Stimulated activated CD4-positive, alpha-beta T cell treated with anti-CD3 and anti-CD28 coated beads, Interleukin-2, amount 100 ng/mL, for 48 hours (primary cell): Measurements from ENCODE around the gene HAT1.
"Not testable (repeated sequence)": the region's sequence is repeated elsewhere in the genome, so short reads cannot be mapped to it uniquely, and the experiment has no call there.

Experiments used
- DNase-seq, 2 donors: peaks; one replicate each; pipeline ENCODE4 v3.0.0-alpha.2; 2020

The HAT1 gene, protein sequence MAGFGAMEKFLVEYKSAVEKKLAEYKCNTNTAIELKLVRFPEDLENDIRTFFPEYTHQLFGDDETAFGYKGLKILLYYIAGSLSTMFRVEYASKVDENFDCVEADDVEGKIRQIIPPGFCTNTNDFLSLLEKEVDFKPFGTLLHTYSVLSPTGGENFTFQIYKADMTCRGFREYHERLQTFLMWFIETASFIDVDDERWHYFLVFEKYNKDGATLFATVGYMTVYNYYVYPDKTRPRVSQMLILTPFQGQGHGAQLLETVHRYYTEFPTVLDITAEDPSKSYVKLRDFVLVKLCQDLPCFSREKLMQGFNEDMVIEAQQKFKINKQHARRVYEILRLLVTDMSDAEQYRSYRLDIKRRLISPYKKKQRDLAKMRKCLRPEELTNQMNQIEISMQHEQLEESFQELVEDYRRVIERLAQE

DNA sequence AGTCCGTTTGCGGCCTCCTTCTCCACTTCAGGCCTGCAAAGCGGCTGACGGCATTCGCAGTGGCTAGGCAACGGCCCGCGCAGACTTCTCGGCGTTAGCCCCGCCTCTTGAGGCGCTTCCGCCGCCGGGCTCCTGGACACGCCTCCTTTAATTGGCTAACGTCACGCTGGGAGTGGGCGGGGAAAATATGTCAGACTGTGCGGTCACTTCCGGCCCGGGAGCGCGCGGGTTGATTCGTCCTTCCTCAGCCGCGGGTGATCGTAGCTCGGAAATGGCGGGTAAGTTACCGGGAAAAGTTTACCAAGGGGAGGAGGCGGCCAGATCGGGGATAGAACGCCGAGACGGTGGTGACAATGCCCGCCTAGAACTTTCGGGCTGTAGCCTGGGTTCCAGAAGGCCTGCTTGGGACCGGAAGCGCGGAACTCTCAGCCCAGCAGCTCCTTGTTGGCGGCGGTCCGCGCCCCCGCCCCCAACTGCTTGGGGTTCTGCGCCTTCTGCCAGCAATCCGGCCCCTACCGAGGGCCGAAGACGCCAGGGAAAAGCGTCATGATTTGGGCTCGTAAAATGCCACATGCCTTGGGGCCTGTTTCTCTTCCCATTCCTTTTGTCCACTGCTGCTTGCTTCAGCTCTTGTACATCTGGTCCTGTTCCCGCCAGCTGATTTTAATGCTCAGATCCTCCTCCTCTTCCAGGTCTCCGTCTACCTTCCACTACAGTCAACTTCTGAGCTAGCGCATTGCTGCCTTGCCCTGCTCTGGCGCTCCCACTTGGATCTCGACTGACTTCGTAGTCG, at the start of gene HAT1:
Gene HAT1 (plus strand): TSS at position 232 of the 793 bp plus-strand sequence. CDS start 40 bp downstream, at position 272.
- DNase-seq = peak; percentile 97 to 98

DNA sequence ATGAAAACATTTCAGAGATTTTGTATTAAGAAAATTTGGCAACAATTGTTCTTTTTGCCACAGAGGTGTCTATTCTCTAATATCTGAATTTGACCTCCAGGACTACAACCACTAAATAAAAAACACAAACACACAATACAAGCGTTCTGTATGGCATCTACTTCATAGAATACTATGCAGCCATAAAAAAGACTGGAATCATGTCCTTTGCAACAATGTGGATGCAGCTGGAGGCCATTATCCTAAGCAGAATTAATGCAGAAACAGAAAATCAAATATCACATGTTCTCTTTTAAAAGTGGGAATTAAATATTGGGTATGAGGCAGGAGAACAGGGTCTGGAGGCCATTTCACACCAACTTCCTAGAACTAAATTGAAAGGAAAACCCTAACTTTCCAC, 47.7 kb upstream of the HAT1 start:
- DNase-seq = no peak

DNA sequence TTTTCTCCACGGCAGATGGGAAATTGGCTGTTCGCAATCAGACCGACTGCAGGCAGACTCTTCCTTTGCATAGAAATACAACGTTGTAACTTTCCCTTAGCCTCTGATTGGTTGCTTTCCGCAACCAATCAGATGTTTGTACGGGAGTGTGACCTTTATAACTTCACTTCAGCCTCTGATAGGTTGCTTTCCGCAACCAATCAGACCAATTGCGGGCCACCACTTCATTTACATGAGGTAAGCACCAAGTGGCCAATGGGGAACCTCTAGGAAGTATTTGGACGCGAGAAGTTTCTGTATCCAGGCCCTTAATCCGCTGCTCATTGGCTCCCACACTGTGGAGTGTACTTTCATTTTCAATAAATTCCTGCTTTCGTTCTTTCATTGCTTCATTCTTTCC, 47.3 kb upstream of the HAT1 start:
- no peak for DNase-seq

DNA sequence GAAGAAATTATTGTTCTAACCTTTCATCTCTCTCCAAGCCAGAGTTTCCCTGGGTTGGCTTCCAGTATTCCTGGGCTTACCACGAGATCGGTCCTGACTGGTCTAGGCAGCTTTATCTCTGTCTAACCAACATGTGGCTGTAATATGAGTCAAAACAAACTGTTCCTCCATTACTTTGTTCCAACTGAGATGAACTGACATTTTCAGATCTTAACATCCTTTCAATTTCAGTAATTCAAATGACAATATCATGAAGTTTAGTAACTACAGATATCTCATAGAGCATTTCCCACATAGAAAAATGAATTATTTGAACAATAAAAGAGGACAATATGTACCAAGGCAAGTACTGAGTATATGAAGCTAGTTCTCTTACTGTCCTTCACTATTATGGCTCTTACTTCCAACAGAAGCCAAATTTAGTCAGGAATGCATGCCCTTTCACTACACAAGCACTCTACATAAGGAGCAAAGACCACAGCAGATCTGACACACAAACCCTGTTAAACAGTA, 43.7 kb upstream of the HAT1 start:
- no peak for DNase-seq

DNA sequence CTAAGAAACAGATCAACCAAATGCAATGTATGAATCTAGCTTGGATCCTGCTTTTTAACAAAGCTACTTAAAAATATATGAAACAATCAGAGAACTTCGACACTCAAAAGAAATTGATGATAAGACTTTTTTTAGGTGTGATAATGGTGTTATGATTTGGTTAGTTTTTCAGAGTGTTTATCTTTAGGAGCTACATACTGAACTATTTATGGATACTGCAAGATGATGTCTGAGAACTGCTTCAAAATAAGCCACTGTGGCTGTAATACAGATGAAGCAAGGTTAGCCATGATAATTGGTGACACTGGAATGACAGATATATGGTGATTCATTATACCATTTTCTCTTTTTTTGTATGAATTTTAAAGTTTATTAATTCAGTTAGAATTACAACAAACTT, 42.4 kb upstream of the HAT1 start:
- DNase-seq = no peak

DNA sequence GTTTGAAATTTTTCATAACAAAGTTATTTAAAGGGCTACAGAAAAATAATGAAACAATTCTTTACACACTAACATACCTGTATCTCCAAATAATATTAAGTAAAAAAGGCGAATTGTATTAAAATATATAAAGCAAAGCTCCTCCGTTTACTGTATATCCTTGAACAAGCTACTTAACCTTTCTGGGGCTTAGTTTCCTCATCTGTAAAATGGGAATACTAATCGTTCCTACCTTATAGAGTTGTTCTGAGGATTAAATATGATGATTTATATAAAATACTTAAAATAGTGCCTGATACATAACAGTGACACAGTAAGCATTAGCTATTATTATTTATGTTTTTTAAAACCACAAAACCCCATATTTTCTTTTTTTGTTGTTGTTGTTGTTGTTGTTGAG, 41.5 kb upstream of the HAT1 start:
- DNase-seq = no peak

DNA sequence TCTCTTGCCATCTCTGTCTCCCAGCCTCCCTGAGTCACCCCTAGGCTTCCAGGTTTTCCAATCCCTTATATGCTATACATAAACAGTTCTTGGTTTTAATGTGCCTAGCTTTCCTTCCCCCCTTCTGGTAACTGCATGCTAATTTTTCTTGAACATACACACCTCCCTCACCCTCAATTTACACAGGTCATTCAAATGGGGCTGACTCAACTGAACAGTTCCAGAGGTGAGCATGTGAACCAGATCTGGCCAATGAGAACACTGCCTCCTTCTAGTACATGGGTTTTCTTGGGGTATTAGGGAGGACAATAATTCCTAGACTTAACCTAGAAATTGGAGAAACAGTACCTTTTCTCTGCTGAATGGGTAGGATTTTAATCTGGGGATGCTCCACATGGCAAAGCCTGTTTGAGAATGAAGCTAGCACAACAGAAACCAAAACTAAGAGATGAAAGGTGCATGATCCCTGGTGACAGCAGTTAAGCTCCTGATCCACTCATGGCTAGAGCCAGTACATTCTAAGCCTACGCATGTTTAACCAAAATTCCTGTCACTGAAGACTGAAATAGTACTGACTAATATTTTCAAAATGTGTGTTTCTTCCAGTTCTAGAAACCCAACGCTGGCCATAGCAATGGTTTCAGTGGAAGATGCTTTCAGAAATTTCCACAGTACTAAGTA, 40.0 kb upstream of the HAT1 start:
- DNase-seq = no peak

DNA sequence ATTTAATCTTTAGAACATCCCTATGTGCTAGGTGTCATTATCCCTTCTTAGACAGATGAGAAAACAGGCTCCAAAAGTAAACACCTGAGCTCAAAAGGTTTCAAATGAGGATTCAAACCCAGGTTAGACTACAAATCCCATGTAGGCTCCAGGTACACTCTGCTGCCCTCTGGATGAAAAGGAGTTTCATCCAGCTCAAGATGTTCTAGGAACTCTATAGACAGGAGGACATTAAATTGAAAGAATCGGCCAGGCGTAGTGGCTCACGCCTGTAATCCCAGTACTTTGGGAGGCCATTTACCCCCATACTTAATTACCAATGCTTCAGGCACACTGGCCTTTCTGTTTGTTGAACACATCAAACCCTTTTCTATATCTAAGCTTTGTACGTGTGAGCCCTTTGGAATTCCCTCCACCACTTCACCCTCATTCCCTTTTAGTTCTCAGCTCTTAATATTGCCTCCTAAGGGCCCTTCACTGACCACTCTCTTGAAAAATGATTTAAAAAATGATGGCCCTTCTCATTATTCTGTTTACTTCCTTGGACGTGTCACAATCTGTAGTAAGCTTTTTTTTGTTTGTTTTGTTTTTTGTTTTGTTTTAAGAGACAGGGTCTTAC, 38.9 kb upstream of the HAT1 start:
- no peak for DNase-seq

DNA sequence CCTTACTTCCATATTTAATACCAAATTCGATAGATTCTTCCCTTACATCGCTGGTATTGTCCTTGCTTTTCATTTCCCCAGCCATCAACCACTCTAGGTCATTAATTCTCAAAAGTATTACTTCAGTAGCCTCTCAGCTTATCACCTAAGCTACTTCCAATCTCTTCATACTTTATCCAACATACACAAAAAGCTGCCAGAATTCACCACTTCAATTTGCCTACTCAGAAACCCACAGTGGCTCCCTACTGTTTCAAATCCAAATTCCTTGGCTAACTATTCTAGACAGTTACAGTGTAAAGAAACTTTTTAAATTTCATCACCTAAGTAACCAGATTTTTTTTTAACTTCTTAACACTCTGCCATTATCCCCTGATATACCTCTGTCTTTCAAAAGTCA, 32.9 kb upstream of the HAT1 start:
- no peak for DNase-seq

DNA sequence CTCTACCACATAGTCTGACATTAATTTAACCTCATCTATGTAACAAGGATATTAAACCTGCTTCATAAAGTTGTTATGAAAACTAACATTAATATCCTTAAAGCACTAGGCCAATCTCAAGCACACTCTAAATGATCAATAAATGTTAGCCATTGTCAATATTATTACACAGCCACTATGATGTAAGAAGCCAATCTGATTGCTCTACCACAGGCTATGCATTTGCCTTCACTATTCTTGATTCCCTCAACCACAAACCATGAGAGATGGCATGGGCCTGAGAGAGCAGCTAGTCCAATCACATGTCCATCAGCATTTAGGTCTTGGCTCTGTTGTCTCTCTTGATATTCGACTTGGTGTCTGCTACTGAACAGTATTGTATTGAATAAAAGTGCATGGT, 32.5 kb upstream of the HAT1 start:
- DNase-seq = no peak

DNA sequence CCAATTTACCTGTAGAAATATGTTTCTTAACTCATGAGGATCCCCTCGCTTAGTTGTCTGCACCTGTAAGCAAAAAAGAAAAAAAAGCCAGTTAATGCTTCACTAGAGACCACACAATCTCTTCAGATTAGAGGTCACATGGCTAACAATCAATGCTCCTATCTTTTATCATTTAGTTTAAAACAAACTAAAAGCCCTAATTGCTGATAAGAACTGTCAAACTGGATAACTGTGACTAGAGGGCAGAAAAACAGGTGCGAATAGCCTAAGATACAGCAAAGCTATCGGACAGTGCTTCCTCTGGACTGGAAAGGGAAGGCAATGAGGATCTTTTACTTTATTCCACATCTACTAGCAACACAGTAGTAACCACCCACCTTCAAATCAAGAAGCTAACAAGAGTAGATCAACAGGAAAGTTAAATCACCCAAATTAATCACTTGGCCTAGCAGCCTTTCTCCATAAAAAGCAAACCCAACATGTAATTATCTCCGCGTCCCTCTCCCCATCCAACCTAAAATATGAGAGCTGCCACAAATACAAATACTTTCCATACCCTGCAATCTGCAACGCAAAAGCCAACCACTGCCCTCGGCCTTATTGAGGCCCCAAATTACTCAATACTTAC, 29.0 kb upstream of the HAT1 start:
- DNase-seq = no peak

DNA sequence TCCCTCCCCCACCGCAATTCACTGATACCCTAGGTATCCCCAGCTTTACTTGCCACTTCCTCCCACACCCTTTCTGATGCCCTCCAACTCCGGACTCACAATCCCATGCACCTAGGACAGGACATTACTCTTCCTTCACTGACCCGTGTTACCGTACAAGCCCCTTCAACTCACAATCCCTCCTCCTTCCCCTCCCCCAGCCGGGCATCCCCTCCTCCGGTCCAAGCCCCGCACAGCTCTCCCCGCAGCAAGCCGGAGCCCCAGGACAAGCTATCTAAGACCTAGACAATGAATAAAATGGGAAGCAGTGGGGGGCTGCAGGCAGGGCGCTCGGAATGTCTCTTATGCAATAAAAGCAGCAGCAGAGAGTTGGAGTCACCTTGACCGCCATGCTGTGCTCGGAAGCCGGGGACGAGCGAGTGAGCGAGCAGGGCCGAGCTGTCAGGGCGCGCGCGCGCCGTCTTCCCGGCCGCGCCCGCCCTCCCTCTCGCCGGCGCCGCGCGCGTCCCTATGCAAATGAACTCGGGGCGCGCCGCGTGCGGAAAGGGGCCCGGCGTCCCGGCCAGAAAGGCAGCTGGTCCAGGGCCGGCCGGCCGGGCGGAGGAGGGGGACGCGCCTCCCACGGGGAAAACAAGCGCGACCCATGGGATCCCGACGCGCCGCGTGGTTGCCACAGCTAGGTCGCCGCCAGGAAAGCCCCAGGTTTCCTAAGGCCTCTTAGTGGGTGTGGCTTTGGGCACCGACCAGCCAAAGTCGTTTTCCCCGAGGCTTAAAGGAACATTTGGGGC, 28.2 kb upstream of the HAT1 start, which contains the start of gene SLC25A12:
Gene SLC25A12 (minus strand): TSS at position 421 of the 788 bp plus-strand sequence. CDS start 30 bp downstream, at position 391.
- peak; percentile 60 to 72 for DNase-seq

DNA sequence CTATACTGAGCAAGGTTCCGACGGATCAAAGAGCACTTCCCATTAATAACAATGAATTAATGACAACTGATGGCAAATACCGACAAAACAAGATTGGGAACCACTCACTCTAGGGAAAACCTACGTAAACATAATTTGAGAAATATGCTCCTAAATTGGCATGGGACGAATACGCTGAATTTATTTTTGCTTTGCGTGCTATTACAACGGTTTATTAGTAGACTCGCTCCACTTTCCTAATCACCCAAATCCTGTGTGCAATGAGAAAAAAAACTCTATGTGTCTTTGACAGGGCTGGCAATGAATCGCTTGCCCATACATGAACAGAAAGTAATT, 27.7 kb upstream of the HAT1 start:
- DNase-seq = no peak

DNA sequence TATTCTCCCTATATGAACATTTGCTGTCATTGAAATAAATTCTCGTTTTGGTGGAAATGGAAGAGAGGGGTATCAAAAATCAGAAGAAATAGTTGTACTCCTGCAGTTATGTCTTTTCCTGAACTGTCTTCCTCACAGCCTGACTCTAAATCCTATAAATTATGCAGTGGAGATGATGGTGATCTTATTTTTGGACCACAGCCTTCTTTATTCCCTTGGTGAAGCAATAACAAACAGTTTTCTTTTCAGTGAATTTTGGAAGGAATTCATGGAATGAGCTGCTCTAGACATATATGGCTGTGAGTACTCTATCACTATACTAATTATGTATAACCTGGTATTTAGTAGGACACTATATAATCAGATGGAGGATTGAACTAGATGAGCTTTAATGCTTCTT, 26.5 kb upstream of the HAT1 start:
- DNase-seq = no peak

DNA sequence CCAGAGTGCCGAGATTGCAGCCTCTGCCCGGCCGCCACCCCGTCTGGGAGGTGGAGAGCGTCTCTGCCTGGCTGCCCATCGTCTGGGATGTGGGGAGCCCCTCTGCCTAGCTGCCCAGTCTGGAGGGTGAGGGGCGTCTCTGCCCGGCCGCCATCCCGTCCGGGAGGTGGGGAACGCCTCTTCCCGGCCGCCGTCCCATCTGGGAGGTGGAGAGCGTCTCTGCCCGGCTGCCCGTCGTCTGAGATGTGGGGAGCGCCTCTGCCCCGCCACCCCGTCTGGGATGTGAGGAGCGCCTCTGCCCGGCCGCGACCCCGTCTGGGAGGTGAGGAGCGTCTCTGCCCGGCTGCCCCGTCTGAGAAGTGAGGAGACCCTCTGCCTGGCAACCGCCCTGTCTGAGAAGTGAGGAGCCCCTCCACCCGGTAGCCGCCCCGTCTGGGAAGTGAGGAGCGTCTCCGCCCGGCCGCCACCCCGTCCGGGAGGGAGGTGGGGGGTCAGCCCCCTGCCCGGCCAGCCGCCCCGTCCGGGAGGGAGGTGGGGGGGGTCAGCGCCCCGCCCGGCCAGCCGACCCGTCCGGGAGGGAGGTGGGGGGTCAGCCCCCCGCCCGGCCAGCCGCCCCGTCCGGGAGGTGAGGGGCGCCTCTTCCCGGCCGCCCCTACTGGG, 22.5 kb upstream of the HAT1 start:
- not testable (repeated sequence) for DNase-seq

DNA sequence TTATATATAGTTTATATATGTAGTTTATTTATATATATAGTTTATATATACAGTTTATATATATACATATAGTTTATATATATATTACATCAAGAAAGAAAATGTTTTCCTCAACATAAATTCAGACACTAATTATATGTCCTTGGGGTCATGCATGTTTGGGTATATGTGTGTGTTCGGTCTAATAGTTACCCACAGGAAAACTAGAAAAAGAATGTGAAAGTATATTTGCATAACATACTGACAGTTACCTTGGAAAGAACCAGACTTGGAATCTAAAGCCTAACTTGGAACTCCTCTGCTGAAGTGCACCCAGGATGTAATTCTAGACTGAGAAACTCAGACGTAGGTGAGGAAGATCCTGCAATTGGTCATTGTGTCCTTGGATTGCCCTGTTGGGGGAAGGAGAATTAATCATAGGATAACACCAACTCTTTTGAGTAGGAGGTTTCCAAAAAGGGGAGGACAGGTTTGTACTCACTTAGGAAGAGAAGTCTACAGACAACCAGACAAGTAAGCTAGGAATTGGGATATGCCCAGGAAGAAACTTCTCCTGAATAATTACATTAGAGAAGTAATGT, 19.3 kb upstream of the HAT1 start:
- DNase-seq = no peak

DNA sequence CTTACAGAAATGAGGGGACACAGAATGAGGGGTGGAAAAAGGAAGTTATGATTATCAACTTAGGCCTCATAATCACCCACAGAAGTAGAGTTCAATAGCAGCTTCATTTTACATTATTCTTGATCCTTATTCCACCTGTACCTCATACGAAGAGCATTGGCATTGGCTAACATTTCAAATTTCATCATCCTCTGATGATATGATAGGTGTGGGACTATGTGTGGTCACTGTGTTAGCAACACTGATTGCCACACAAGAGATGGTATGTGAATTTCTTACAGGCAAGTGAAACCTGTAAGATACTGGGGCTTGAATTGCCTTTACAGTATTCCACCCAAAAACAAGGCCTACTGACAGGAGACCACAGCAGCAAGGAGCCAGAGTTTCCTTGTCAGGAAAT, 14.0 kb upstream of the HAT1 start:
- DNase-seq = no peak

DNA sequence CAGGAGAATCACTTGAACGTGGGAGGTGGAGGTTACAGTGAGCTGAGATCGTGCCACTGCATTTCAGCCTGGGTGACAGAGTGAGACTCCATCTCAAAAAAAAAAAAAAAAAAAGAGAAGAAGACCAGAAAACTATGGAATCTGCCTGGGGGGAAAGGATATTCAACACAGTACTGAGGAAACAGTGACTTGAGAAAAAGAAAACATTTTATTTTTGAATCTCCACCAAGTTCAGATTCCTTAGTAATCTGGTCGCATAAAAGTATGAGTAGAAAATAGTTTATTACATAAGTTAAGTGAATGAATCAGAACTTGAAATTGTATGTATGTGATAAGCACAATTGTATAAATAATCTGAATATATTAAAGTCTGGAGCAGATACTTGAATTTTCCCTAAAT, 13.0 kb upstream of the HAT1 start:
- no peak for DNase-seq

DNA sequence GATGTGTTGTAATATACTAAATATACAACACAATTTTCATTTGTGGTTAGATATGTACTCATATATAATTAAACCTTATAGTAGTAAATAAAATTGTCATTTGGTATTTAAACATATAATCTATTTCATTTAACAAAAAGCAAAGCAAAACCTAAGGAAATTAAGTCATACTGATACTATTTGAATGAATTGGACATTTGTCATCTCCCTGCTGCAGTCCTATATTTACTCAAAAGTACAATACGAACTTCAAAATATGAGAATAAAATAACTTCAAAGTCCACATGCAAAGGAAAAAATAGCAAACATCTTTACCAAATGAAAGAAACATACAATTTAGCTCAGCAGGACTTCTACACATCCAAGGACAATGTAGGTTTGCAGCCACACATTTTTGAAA, 11.8 kb upstream of the HAT1 start:
- no peak for DNase-seq

DNA sequence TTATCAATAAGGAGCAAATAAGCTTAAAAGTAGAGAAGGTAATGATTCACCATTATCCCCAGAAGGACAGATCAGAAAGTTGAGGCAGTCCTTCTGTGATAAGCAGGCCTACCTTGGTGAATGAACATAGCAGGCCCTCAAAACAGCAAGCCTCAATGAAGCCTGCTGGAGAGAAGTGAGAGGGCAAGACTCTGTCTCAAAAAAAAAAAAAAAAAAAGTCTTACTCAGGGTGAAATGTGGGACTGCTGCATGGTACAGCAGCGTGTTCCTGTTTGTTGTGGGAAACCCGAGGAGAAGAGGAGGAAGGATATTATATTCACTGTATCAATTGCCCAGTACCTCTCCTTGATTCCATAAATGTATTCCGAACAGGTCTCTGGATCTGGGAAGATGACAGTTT, 8.7 kb upstream of the HAT1 start:
- no peak for DNase-seq

DNA sequence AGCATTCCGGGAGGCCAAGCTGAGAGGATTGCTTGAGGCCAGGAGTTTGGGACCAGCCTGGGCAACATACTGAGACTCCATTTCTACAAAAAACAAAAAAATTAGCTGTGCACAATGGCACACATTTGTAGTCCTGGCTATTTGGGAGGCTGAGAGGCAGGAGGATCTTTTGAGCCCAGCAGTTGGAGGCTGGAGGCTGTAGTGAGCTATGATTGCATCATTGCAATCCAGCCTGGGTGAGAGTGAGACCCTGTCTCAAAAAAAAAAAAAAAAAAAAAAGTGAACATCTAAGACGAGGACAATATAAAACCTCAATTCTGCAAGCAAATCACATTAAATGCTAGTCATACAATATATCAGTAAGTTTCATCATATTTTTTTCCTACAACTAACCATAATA, 2.8 kb upstream of the HAT1 start:
- DNase-seq = no peak
